ENCODE measurements around the gene SEZ6L2. TPM values are rescaled to one million over a fixed set of nuclear protein-coding genes. Genes with fewer than 3 reads are reported as not detected.

The SEZ6L2 gene
- total RNA-seq, 2 experiments from 2014 or later, result 0.30 to 0.31 TPM

- no peaks in the 10 kb centered on the region for H3K36me3 Mint-ChIP-seq (ENCODE audit: low read depth)
- H3K9me3 Mint-ChIP-seq, result no peaks in the 10 kb centered on the region
- H3K4me1 Mint-ChIP-seq (ENCODE audit: low read depth), result no peaks in the 10 kb centered on the region
- H3K4me3 Mint-ChIP-seq, result no peak overlapping the region
- CTCF ChIA-PET, result no interaction called here
- H3K27me3 Mint-ChIP-seq (ENCODE audit: low read depth), result no peaks in the 10 kb centered on the region
- H3K27ac Mint-ChIP-seq, result no peak overlapping the region
- intact Hi-C loops (cut with micrococcal nuclease), result no loop called here
- no peak for DNase-seq
Observed at GRCh38 chr16:29907973-29908372, 8.6 kb upstream of the SEZ6L2 start.

GRCh38 chr16:29906520-29907244 is 7.3 kb upstream of the SEZ6L2 start:
- Mint-ChIP-seq H3K4me1 (ENCODE audit: low read depth) (peaks cover 3% of the 10 kb centered on the region), H3K36me3 (ENCODE audit: low read depth) (no peaks in the 10 kb centered on the region), H3K27ac (no peak overlapping the region), H3K9me3 (no peaks in the 10 kb centered on the region), H3K4me3 (no peak overlapping the region), H3K27me3 (ENCODE audit: low read depth) (no peaks in the 10 kb centered on the region)
- no peak for DNase-seq
- intact Hi-C loops (cut with micrococcal nuclease), result no loop called here
- CTCF ChIA-PET, result interaction anchor here (1.0 kb wide), 1 partner anchor 10 kb away, joined by 3 read pairs; no protein-coding TSS in a partner anchor

GRCh38 chr16:29905668-29906067 is 6.3 kb upstream of the SEZ6L2 start:
- Mint-ChIP-seq H3K27me3 (ENCODE audit: low read depth) (no peaks in the 10 kb centered on the region), H3K4me1 (ENCODE audit: low read depth) (peaks cover 5% of the 10 kb centered on the region), H3K27ac (no peak overlapping the region), H3K4me3 (no peak overlapping the region), H3K9me3 (no peaks in the 10 kb centered on the region), H3K36me3 (ENCODE audit: low read depth) (no peaks in the 10 kb centered on the region)
- intact Hi-C loops (cut with micrococcal nuclease), result no loop called here
- DNase-seq, result no peak
- CTCF ChIA-PET, result no interaction called here

GRCh38 chr16:29904947-29905346 is 5.6 kb upstream of the SEZ6L2 start:
- intact Hi-C loops (cut with micrococcal nuclease), result no loop called here
- no peaks in the 10 kb centered on the region for H3K36me3 Mint-ChIP-seq (ENCODE audit: low read depth)
- no peaks in the 10 kb centered on the region for H3K9me3 Mint-ChIP-seq
- H3K27ac Mint-ChIP-seq, result no peak overlapping the region
- CTCF ChIA-PET, result interaction anchor here (1.1 kb wide), 1 partner anchor 12 kb away, joined by 3 read pairs; no protein-coding TSS in a partner anchor
- no peak for DNase-seq
- no peak overlapping the region for H3K4me3 Mint-ChIP-seq
- no peaks in the 10 kb centered on the region for H3K27me3 Mint-ChIP-seq (ENCODE audit: low read depth)
- H3K4me1 Mint-ChIP-seq (ENCODE audit: low read depth), result peaks cover 9% of the 10 kb centered on the region

GRCh38 chr16:29903590-29903989 is 4.2 kb upstream of the SEZ6L2 start:
- no peak overlapping the region for H3K4me3 Mint-ChIP-seq
- peaks cover 4% of the 10 kb centered on the region for H3K27me3 Mint-ChIP-seq (ENCODE audit: low read depth)
- intact Hi-C loops (cut with micrococcal nuclease), result no loop called here
- CTCF ChIA-PET, result interaction anchor here (0.6 kb wide), 1 partner anchor 10 kb away, joined by 3 read pairs; no protein-coding TSS in a partner anchor
- H3K36me3 Mint-ChIP-seq (ENCODE audit: low read depth), result no peaks in the 10 kb centered on the region
- H3K27ac Mint-ChIP-seq, result no peak overlapping the region
- peaks cover 10% of the 10 kb centered on the region for H3K4me1 Mint-ChIP-seq (ENCODE audit: low read depth)
- no peak for DNase-seq
- H3K9me3 Mint-ChIP-seq, result no peaks in the 10 kb centered on the region

GRCh38 chr16:29901607-29901945 is 2.2 kb upstream of the SEZ6L2 start:
- no peak for DNase-seq
- intact Hi-C loops (cut with micrococcal nuclease), result no loop called here
- no peaks in the 10 kb centered on the region for H3K9me3 Mint-ChIP-seq
- CTCF ChIA-PET, result no interaction called here
- H3K4me3 Mint-ChIP-seq, result no peak overlapping the region
- no peaks in the 10 kb centered on the region for H3K36me3 Mint-ChIP-seq (ENCODE audit: low read depth)
- H3K27me3 Mint-ChIP-seq (ENCODE audit: low read depth), result peaks cover 19% of the 10 kb centered on the region
- H3K27ac Mint-ChIP-seq, result no peak overlapping the region
- peaks cover 13% of the 10 kb centered on the region for H3K4me1 Mint-ChIP-seq (ENCODE audit: low read depth)

- CTCF ChIA-PET, result interaction anchor here (0.6 to 1.3 kb wide), 2 partner anchors 85 to 93 kb away, joined by 3 read pairs; no protein-coding TSS in a partner anchor
- no peak overlapping the region for H3K27ac Mint-ChIP-seq
- H3K27me3 Mint-ChIP-seq (ENCODE audit: low read depth), result peaks cover 22% of the 10 kb centered on the region
Observed at GRCh38 chr16:29900888-29901606, 1.7 kb upstream of the SEZ6L2 start.

GRCh38 chr16:29900102-29900887 is 945 bp upstream of the SEZ6L2 start, which contains the start of gene ASPHD1:
ASPHD1 (plus strand) TSS chr16:29900488; CDS start chr16:29900972, 484 bp downstream.
- H3K27ac Mint-ChIP-seq, result no peak within 1 kb of the TSS
- H3K36me3 Mint-ChIP-seq (ENCODE audit: low read depth), result no peaks in the 10 kb centered on the region
- CTCF ChIA-PET, result interaction anchor here (0.6 to 1.3 kb wide), 2 partner anchors 85 to 92 kb away, joined by 3 read pairs; no protein-coding TSS in a partner anchor
- H3K4me1 Mint-ChIP-seq (ENCODE audit: low read depth), result peaks cover 13% of the 10 kb centered on the region
- H3K27me3 Mint-ChIP-seq (ENCODE audit: low read depth), result peaks cover 22% of the 10 kb centered on the region
- peak within 1 kb of the TSS; percentile 75 for H3K4me3 Mint-ChIP-seq
- DNase-seq, result peak; percentile 62
- no peaks in the 10 kb centered on the region for H3K9me3 Mint-ChIP-seq
- intact Hi-C loops (cut with micrococcal nuclease), result loop anchor here (1.0 kb wide), 2 partner anchors 26 to 37 kb away; partner anchors contain the start of genes CDIPT and KCTD13

More at GRCh38 chr16:29900888-29901606, 1.7 kb upstream of the SEZ6L2 start:
- Mint-ChIP-seq H3K4me1 (ENCODE audit: low read depth) (peaks cover 13% of the 10 kb centered on the region), H3K4me3 (peak overlapping the region; percentile 75), H3K36me3 (ENCODE audit: low read depth) (no peaks in the 10 kb centered on the region), H3K9me3 (no peaks in the 10 kb centered on the region)
- DNase-seq, result no peak
- intact Hi-C loops (cut with micrococcal nuclease), result loop anchor here (1.0 kb wide), 2 partner anchors 25 to 38 kb away; partner anchors contain the start of genes CDIPT and KCTD13

- H3K9me3 Mint-ChIP-seq, result no peaks in the 10 kb centered on the region
- peak overlapping the region; percentile 19 for H3K4me3 Mint-ChIP-seq
- no peak overlapping the region for H3K27ac Mint-ChIP-seq
- H3K36me3 Mint-ChIP-seq (ENCODE audit: low read depth), result no peaks in the 10 kb centered on the region
- H3K4me1 Mint-ChIP-seq (ENCODE audit: low read depth), result peaks cover 13% of the 10 kb centered on the region
- CTCF ChIA-PET, result no interaction called here
- no peak for DNase-seq
- intact Hi-C loops (cut with micrococcal nuclease), result no loop called here
- peaks cover 22% of the 10 kb centered on the region for H3K27me3 Mint-ChIP-seq (ENCODE audit: low read depth)
Observed at GRCh38 chr16:29898804-29899515, 390 bp downstream of the SEZ6L2 start.

GRCh38 chr16:29898135-29898803 is 1.1 kb downstream of the SEZ6L2 start:
- Mint-ChIP-seq H3K27ac (no peak overlapping the region), H3K27me3 (ENCODE audit: low read depth) (peaks cover 22% of the 10 kb centered on the region), H3K4me1 (ENCODE audit: low read depth) (peaks cover 13% of the 10 kb centered on the region), H3K4me3 (peak overlapping the region; percentile 19), H3K36me3 (ENCODE audit: low read depth) (no peaks in the 10 kb centered on the region), H3K9me3 (no peaks in the 10 kb centered on the region)
- CTCF ChIA-PET, result no interaction called here
- DNase-seq, result no peak
- intact Hi-C loops (cut with micrococcal nuclease), result no loop called here

- no peaks in the 10 kb centered on the region for H3K36me3 Mint-ChIP-seq (ENCODE audit: low read depth)
- no peak overlapping the region for H3K27ac Mint-ChIP-seq
- no peak overlapping the region for H3K4me3 Mint-ChIP-seq
- intact Hi-C loops (cut with micrococcal nuclease), result no loop called here
- CTCF ChIA-PET, result no interaction called here
- peaks cover 13% of the 10 kb centered on the region for H3K4me1 Mint-ChIP-seq (ENCODE audit: low read depth)
- no peaks in the 10 kb centered on the region for H3K9me3 Mint-ChIP-seq
- DNase-seq, result no peak
- peaks cover 22% of the 10 kb centered on the region for H3K27me3 Mint-ChIP-seq (ENCODE audit: low read depth)
Observed at GRCh38 chr16:29897333-29897732, 2.0 kb downstream of the SEZ6L2 start.

Data from activated naive CD4-positive, alpha-beta T cell treated with anti-CD3 and anti-CD28 coated beads for 36 hours (primary cell).